ENCODE measurements around the gene SANBR. TPM values are rescaled to one million over a fixed set of nuclear protein-coding genes. Genes with fewer than 3 reads are reported as not detected.

The SANBR gene
- total RNA-seq, 2 experiments from 2014 or later, result 6.4 to 11.0 TPM

- ATAC-seq, result no peak
- CTCF ChIA-PET, result no interaction called here
These were observed 46.0 kb downstream of the SANBR start for GRCh38 chr2:61111708-61112107.

GRCh38 chr2:61114147-61114546 lies 48.5 kb downstream of the SANBR start:
- Mint-ChIP-seq H3K4me1 (peaks cover 5% of the 10 kb centered on the region), H3K4me3 (no peak overlapping the region), H3K27me3 (no peaks in the 10 kb centered on the region), H3K36me3 (peaks cover 39% of the 10 kb centered on the region), H3K9me3 (ENCODE audit: low read depth) (peaks cover 10% of the 10 kb centered on the region), H3K27ac (no peak overlapping the region)
- no peak for ATAC-seq
- DNase-seq, result no peak
- CTCF ChIA-PET, result no interaction called here

More at GRCh38 chr2:61111708-61112107, 46.0 kb downstream of the SANBR start:
- H3K27me3 Mint-ChIP-seq, result no peaks in the 10 kb centered on the region
- no peaks in the 10 kb centered on the region for H3K4me1 Mint-ChIP-seq
- no peak overlapping the region for H3K27ac Mint-ChIP-seq
- H3K4me3 Mint-ChIP-seq, result no peak overlapping the region
- H3K36me3 Mint-ChIP-seq, result peaks cover 33% of the 10 kb centered on the region
- no peak for DNase-seq
- peaks cover 10% of the 10 kb centered on the region for H3K9me3 Mint-ChIP-seq (ENCODE audit: low read depth)

Other genes with a start within 250 kb of the SANBR start
- gene REL, start 184.3 kb upstream of the SANBR start, total RNA-seq, result 10 to 100 TPM; 22.1 to 31.9 TPM
- gene PEX13, start 48.2 kb upstream of the SANBR start, total RNA-seq, result 10 to 100 TPM; 19.4 to 21.8 TPM
- gene PUS10, start 47.6 kb upstream of the SANBR start, total RNA-seq, result 1 to 10 TPM; 6.7 to 9.5 TPM
- gene C2orf74, start 96.3 kb downstream of the SANBR start, total RNA-seq, result 1 to 10 TPM; 7.8 to 8.5 TPM